ENCODE data around the gene UBASH3A. TPM values are rescaled to one million over a fixed set of nuclear protein-coding genes. Genes with fewer than 3 reads are reported as not detected.

The UBASH3A gene
- total RNA-seq, 1 donor from 2014 or later: not detected

- FAIRE-seq: no peak
- no peak overlapping the region for H3K4me3 ChIP-seq (ENCODE audit: low read depth, low read length)
- TF ChIP-seq CTCF (IDR thresholded peaks at IDR 0.05; ENCODE audit: insufficient read depth, low read length, severe bottlenecking): no peak
- no peaks in the 10 kb centered on the region for H3K36me3 ChIP-seq (ENCODE audit: control insufficient read depth, insufficient read depth, low read length)
- no peak for DNase-seq (ENCODE audit: low read depth)
- no peaks in the 10 kb centered on the region for H3K27me3 ChIP-seq (ENCODE audit: control insufficient read depth, insufficient read depth, low read length)
Measured at GRCh38 chr21:42419845-42420244, 16.1 kb downstream of the UBASH3A start.

DNA sequence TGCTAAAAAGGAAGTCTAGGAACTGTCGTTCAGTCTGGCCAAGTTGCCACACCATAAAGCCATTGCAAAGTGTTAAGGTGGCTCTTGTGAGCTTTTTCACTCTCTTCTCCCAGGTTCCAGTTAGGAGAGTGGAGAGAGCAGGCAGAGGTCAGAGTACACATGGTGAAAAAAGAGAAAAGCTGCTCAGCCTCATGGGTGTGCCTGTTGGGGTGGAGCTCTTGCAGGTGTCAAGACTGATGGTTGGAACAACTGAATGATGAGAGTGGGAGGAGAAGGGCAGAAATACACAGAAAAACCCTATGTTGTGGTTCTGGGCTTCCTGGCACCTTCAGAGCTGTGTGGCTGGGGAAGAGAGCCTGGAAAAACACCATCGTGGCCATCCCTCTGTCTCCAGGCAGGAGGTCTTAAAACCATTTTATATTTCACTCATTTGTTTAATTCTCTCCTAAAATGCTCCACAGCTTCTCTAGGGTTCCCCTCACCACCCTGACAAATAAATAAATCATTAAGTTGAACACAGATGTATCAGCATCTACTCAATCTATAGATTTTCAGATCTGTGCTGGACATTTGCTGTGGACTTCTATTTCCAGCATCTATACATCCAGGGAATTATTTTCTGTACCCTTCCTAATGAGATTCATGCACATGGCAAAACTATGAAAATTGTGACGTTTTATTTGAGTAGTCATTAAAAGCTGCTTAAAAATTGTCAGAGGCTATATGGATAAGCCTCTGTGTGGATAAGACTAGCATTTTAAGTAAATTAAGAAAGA, 17.5 kb downstream of the UBASH3A start:
- Histone ChIP-seq H3K36me3 (ENCODE audit: control insufficient read depth, insufficient read depth, low read length) (no peaks in the 10 kb centered on the region), H3K27me3 (ENCODE audit: control insufficient read depth, insufficient read depth, low read length) (peaks cover 3% of the 10 kb centered on the region), H3K4me3 (ENCODE audit: low read depth, low read length) (no peak overlapping the region)
- FAIRE-seq: no peak
- no peak for TF ChIP-seq CTCF (IDR thresholded peaks at IDR 0.05; ENCODE audit: insufficient read depth, low read length, severe bottlenecking)
- no peak for DNase-seq (ENCODE audit: low read depth)

GRCh38 chr21:42423197-42423675, 19.5 kb downstream of the UBASH3A start:
- Histone ChIP-seq H3K36me3 (ENCODE audit: control insufficient read depth, insufficient read depth, low read length) (no peaks in the 10 kb centered on the region), H3K4me3 (ENCODE audit: low read depth, low read length) (no peak overlapping the region), H3K27me3 (ENCODE audit: control insufficient read depth, insufficient read depth, low read length) (peaks cover 4% of the 10 kb centered on the region)
- no peak for TF ChIP-seq CTCF (IDR thresholded peaks at IDR 0.05; ENCODE audit: insufficient read depth, low read length, severe bottlenecking)
- no peak for FAIRE-seq
- DNase-seq (ENCODE audit: low read depth): no peak

GRCh38 chr21:42423685-42424084, 20.0 kb downstream of the UBASH3A start:
- H3K27me3 ChIP-seq (ENCODE audit: control insufficient read depth, insufficient read depth, low read length): peaks cover 4% of the 10 kb centered on the region
- no peak for FAIRE-seq

DNA sequence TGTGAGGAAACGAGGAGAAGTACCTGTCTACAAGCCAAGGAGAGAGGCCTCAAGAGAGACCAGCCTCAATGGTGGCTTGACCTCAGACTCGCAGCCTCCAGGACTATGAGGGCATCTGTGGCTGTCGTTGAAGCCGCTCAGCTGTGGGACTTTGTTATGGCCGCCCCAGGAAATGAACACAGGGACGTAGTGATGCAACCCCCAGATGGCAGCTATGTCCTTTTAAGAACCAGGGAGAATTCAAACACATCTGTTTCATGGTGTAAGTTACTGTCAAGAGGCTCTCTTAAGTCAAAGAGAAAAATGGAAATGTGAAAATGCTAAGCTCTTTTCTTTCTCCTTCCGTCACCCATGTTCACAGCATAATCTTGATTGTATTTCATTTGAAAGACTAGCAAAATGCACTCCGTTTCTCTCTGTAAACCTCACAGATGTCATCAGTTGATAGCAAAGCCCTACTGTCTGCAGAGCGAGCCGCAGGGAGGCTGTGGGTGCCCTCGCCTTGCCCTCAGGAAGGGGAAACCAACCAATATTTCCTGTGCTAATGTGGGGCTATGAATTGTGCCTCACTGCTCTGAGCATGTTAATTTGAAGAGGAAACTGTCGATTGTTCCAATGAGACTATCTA, 21.3 kb downstream of the UBASH3A start:
- TF ChIP-seq CTCF (IDR thresholded peaks at IDR 0.05; ENCODE audit: insufficient read depth, low read length, severe bottlenecking): no peak
- DNase-seq (ENCODE audit: low read depth) (no peak), FAIRE-seq (no peak)
- Histone ChIP-seq H3K4me3 (ENCODE audit: low read depth, low read length) (no peak overlapping the region), H3K27me3 (ENCODE audit: control insufficient read depth, insufficient read depth, low read length) (peaks cover 4% of the 10 kb centered on the region), H3K36me3 (ENCODE audit: control insufficient read depth, insufficient read depth, low read length) (no peaks in the 10 kb centered on the region)

More at GRCh38 chr21:42423685-42424084, 20.0 kb downstream of the UBASH3A start:
- Histone ChIP-seq H3K36me3 (ENCODE audit: control insufficient read depth, insufficient read depth, low read length) (no peaks in the 10 kb centered on the region), H3K4me3 (ENCODE audit: low read depth, low read length) (no peak overlapping the region)
- DNase-seq (ENCODE audit: low read depth): no peak
- no peak for TF ChIP-seq CTCF (IDR thresholded peaks at IDR 0.05; ENCODE audit: insufficient read depth, low read length, severe bottlenecking)

Data from bronchial epithelial cell (primary cell).